Suprapubic skin (tissue), 4 donors: Measurements from ENCODE around the gene FARS2. TPM values are rescaled to one million over a fixed set of nuclear protein-coding genes. Genes with fewer than 3 reads are reported as not detected.

Experiments
- DNase-seq, 2 donors: peaks; one replicate each; pipeline ENCODE4 v3.0.0-alpha.2; 2019; ENCODE audit warnings: low spot score in 2 of 2
- H3K27ac ChIP-seq: fragments of 200-600 bp; sonication (generic); one replicate; pipeline ENCODE4 v1.5.1; 2019
- H3K27me3 ChIP-seq: fragments of 200-600 bp; sonication (generic); one replicate; pipeline ENCODE4 v1.5.1; 2019
- H3K36me3 ChIP-seq: fragments of 200-600 bp; sonication (generic); one replicate; pipeline ENCODE4 v1.5.1; 2019
- H3K4me1 ChIP-seq: fragments of 200-600 bp; sonication (generic); one replicate; pipeline ENCODE4 v1.5.1; 2019
- H3K4me3 ChIP-seq: fragments of 200-600 bp; sonication (generic); one replicate; pipeline ENCODE4 v1.5.1; 2019; ENCODE audit warnings: mild to moderate bottlenecking
- H3K9me3 ChIP-seq: fragments of 200-600 bp; sonication (generic); one replicate; pipeline ENCODE4 v1.5.1; 2019
- CTCF ChIP-seq, 2 donors: fragments of 200-600 bp in 1 of 2; fragments of 450-650 bp in 1 of 2; sonication (generic) in 1 of 2; IDR thresholded peaks; one replicate each; pipeline ENCODE4 v1.5.1; 2016 to 2019; ENCODE audit warnings: antibody characterized with exemption in 2 of 2, mild to moderate bottlenecking in 1 of 2, moderate library complexity in 1 of 2
- EP300 ChIP-seq: sonication (generic); formaldehyde crosslinking; IDR thresholded peaks from one replicate; pipeline ENCODE4 v1.6.1; 2017; ENCODE audit warnings: antibody characterized with exemption
- POLR2A ChIP-seq, 2 donors: fragments of 450-650 bp; IDR thresholded peaks; one replicate each; pipeline ENCODE4 v1.6.1; 2017; ENCODE audit warnings: antibody characterized with exemption in 2 of 2, mild to moderate bottlenecking in 2 of 2, moderate library complexity in 2 of 2
- POLR2AphosphoS5 ChIP-seq, 3 donors: sonication (generic); formaldehyde crosslinking; IDR thresholded peaks; one replicate each; pipeline ENCODE4 v1.6.1; 2017; ENCODE audit warnings: antibody characterized with exemption in 3 of 3
- WGBS: methylation state at CpG from one replicate; pipeline ENCODE4 v1.1.5; 2018; 5-methylcytosine and 5-hydroxymethylcytosine counted together
- total RNA-seq, 4 donors: library from RNA; depleted of rRNA; stranded (reverse); fragments of >200 nt; gene quantifications; one replicate each; pipeline ENCODE4 v1.1.0, GENCODE V29; 2016

The FARS2 gene
- total RNA-seq, 4 donors from 2014 or later: 15.0 to 22.4 (median 20.1) TPM

- Histone ChIP-seq H3K36me3 (no peaks in the 10 kb centered on the region), H3K4me1 (no peaks in the 10 kb centered on the region), H3K27me3 (no peaks in the 10 kb centered on the region), H3K4me3 (no peak overlapping the region), H3K9me3 (no peaks in the 10 kb centered on the region), H3K27ac (no peak overlapping the region)
- WGBS: 95% methylated on average over 2 of the region's 2 CpGs
- DNase-seq: no peak
- no peak for TF ChIP-seq POLR2AphosphoS5 (IDR thresholded peaks at IDR 0.05)
- TF ChIP-seq EP300: no peak
- no peak for TF ChIP-seq POLR2A (IDR thresholded peaks at IDR 0.05)
- TF ChIP-seq CTCF (IDR thresholded peaks at IDR 0.05): no peak
These were observed 402.4 kb downstream of the FARS2 start for GRCh38 chr6:5663739-5664138.

GRCh38 chr6:5664149-5664548 lies 402.8 kb downstream of the FARS2 start:
- TF ChIP-seq EP300 (no peak), CTCF (IDR thresholded peaks at IDR 0.05) (no peak), POLR2A (IDR thresholded peaks at IDR 0.05) (no peak), POLR2AphosphoS5 (IDR thresholded peaks at IDR 0.05) (no peak)
- 96% methylated on average over 3 of the region's 3 CpGs for WGBS
- H3K4me3 ChIP-seq: no peak overlapping the region
- H3K27me3 ChIP-seq: no peaks in the 10 kb centered on the region
- no peaks in the 10 kb centered on the region for H3K4me1 ChIP-seq
- H3K9me3 ChIP-seq: no peaks in the 10 kb centered on the region
- no peak overlapping the region for H3K27ac ChIP-seq
- H3K36me3 ChIP-seq: no peaks in the 10 kb centered on the region
- DNase-seq: no peak

- no peaks in the 10 kb centered on the region for H3K4me1 ChIP-seq
- H3K4me3 ChIP-seq: no peak overlapping the region
- TF ChIP-seq POLR2A (IDR thresholded peaks at IDR 0.05) (no peak), POLR2AphosphoS5 (IDR thresholded peaks at IDR 0.05) (no peak), EP300 (no peak), CTCF (IDR thresholded peaks at IDR 0.05) (no peak)
- H3K9me3 ChIP-seq: no peaks in the 10 kb centered on the region
- WGBS: 85% methylated on average over 8 of the region's 8 CpGs
- DNase-seq: no peak
- H3K36me3 ChIP-seq: no peaks in the 10 kb centered on the region
- H3K27me3 ChIP-seq: no peaks in the 10 kb centered on the region
- no peak overlapping the region for H3K27ac ChIP-seq
These were observed 403.9 kb downstream of the FARS2 start for GRCh38 chr6:5665173-5665572.

GRCh38 chr6:5665667-5666066 lies 404.4 kb downstream of the FARS2 start:
- H3K4me1 ChIP-seq: peaks cover 3% of the 10 kb centered on the region
- H3K36me3 ChIP-seq: no peaks in the 10 kb centered on the region
- H3K9me3 ChIP-seq: no peaks in the 10 kb centered on the region
- 93% methylated on average over 2 of the region's 2 CpGs for WGBS
- no peaks in the 10 kb centered on the region for H3K27me3 ChIP-seq
- no peak overlapping the region for H3K27ac ChIP-seq
- no peak for DNase-seq
- no peak overlapping the region for H3K4me3 ChIP-seq
- no peak for TF ChIP-seq EP300
- TF ChIP-seq POLR2A (IDR thresholded peaks at IDR 0.05): no peak
- no peak for TF ChIP-seq POLR2AphosphoS5 (IDR thresholded peaks at IDR 0.05)
- no peak for TF ChIP-seq CTCF (IDR thresholded peaks at IDR 0.05)

- H3K36me3 ChIP-seq: no peaks in the 10 kb centered on the region
- no peaks in the 10 kb centered on the region for H3K9me3 ChIP-seq
- H3K4me1 ChIP-seq: peaks cover 12% of the 10 kb centered on the region
- no peak overlapping the region for H3K4me3 ChIP-seq
- 81% methylated on average over 7 of the region's 7 CpGs for WGBS
- no peak for TF ChIP-seq POLR2AphosphoS5 (IDR thresholded peaks at IDR 0.05)
- TF ChIP-seq CTCF (IDR thresholded peaks at IDR 0.05): no peak
- no peak for TF ChIP-seq POLR2A (IDR thresholded peaks at IDR 0.05)
- no peak for TF ChIP-seq EP300
- no peaks in the 10 kb centered on the region for H3K27me3 ChIP-seq
- no peak overlapping the region for H3K27ac ChIP-seq
- no peak for DNase-seq
These were observed 405.4 kb downstream of the FARS2 start for GRCh38 chr6:5666695-5667094.
